Mesendoderm (in vitro differentiated cells): ENCODE data around the gene SUMF1.

ENCODE experiments used
- DNase-seq: peaks from one replicate; pipeline ENCODE4 v3.0.0; 2013
- H2AK5ac ChIP-seq: 2 replicates; pipeline ENCODE4 v1.6.1; 2013; ENCODE audit warnings: low read length, inconsistent platforms
- H2BK120ac ChIP-seq: 2 replicates; pipeline ENCODE4 v1.6.1; 2013; ENCODE audit warnings: low read depth, mild to moderate bottlenecking, low read length, moderate library complexity, mixed read lengths
- H2BK15ac ChIP-seq: replicated peaks from 2 replicates; pipeline ENCODE4 v1.6.1; 2013; ENCODE audit warnings: low read depth, mild to moderate bottlenecking, moderate library complexity
- H2BK5ac ChIP-seq: 2 replicates; pipeline ENCODE4 v1.6.1; 2013; ENCODE audit warnings: low read length, inconsistent platforms
- H3K18ac ChIP-seq: 2 replicates; pipeline ENCODE4 v1.6.1; 2013; ENCODE audit warnings: mild to moderate bottlenecking, low read length, mixed read lengths
- H3K23ac ChIP-seq: one replicate; pipeline ENCODE4 v1.6.1; 2013; ENCODE audit warnings: low read length
- H3K27ac ChIP-seq: 2 replicates; pipeline ENCODE4 v1.5.1; 2013; ENCODE audit warnings: low read depth, mild to moderate bottlenecking, inconsistent platforms, low read length, moderate library complexity
- H3K27me3 ChIP-seq: 2 replicates; pipeline ENCODE4 v1.6.1; 2013; ENCODE audit warnings: low read length, control low read depth, mild to moderate bottlenecking, inconsistent platforms; ENCODE audit not compliant: insufficient read depth, poor library complexity
- H3K36me3 ChIP-seq: 2 replicates; pipeline ENCODE4 v1.6.1; 2013; ENCODE audit warnings: low read length, inconsistent platforms; ENCODE audit not compliant: control insufficient read depth, insufficient read depth
- H3K4ac ChIP-seq: one replicate; pipeline ENCODE4 v1.6.1; 2013; ENCODE audit warnings: low read depth, mild to moderate bottlenecking, low read length, moderate library complexity
- H3K4me1 ChIP-seq: 2 replicates; pipeline ENCODE4 v1.6.1; 2013; ENCODE audit warnings: low read depth, low read length, inconsistent platforms; ENCODE audit not compliant: control insufficient read depth
- H3K4me2 ChIP-seq: 2 replicates; pipeline ENCODE4 v1.6.1; 2013; ENCODE audit warnings: low read length
- H3K4me3 ChIP-seq: 2 replicates; pipeline ENCODE4 v1.5.1; 2013; ENCODE audit warnings: mild to moderate bottlenecking, low read length
- H3K56ac ChIP-seq: one replicate; pipeline ENCODE4 v1.6.1; 2013; ENCODE audit warnings: low read length
- H3K79me1 ChIP-seq: 2 replicates; pipeline ENCODE4 v1.6.1; 2013; ENCODE audit warnings: low read length, inconsistent platforms
- H3K79me2 ChIP-seq: 2 replicates; pipeline ENCODE4 v1.6.1; 2013; ENCODE audit warnings: mild to moderate bottlenecking, low read length; ENCODE audit not compliant: control insufficient read depth, insufficient read depth
- H3K9ac ChIP-seq: 2 replicates; pipeline ENCODE4 v1.6.1; 2013; ENCODE audit warnings: low read length, inconsistent platforms
- H4K5ac ChIP-seq: one replicate; pipeline ENCODE4 v1.6.1; 2013; ENCODE audit warnings: low read length
- H4K8ac ChIP-seq: one replicate; pipeline ENCODE4 v1.6.1; 2013; ENCODE audit warnings: low read depth, mild to moderate bottlenecking, control low read depth, low read length, moderate library complexity
- WGBS: extraction: QIAGEN DNeasy Blood & Tissue Kit; methylation state at CpG from one replicate; pipeline ENCODE4 v1.1.7; 2013; ENCODE audit warnings: low lambda C conversion rate, missing lambda C conversion rate; ENCODE audit not compliant: insufficient coverage; ENCODE audit errors: extremely low coverage; 5-methylcytosine and 5-hydroxymethylcytosine counted together

The SUMF1 gene

DNA sequence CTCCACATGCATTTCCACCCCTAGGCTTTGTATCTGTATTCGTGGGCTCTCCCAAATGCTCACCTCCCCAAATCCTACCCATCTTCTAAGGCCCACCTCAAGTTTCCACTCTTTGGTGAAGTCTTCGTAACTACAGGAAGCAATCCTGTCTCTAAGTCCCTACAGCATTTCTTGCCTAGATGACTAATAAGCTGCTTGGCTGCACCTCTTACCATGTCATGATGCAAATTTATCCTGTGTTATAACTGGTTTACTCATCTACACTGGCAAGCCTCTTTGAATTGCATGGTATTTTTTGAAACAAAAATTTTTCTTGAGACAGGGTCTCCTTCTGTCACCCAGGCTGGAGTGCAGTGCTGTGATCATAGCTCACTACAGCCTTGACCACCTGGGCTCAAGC lies 90.6 kb downstream of the SUMF1 start:
- H3K27me3 ChIP-seq, result no peaks in the 10 kb centered on the region
- no peak overlapping the region for H2BK15ac ChIP-seq
- no peak overlapping the region for H3K18ac ChIP-seq
- H3K23ac ChIP-seq, result no peak overlapping the region
- H3K9ac ChIP-seq, result no peak overlapping the region
- no peak overlapping the region for H3K27ac ChIP-seq
- DNase-seq, result no peak
- H2AK5ac ChIP-seq, result no peak overlapping the region
- no peak overlapping the region for H3K4me3 ChIP-seq
- no peak overlapping the region for H4K5ac ChIP-seq
- no CpG with 5 or more reads among the region's 2 CpGs for WGBS
- no peaks in the 10 kb centered on the region for H3K36me3 ChIP-seq
- no peak overlapping the region for H4K8ac ChIP-seq
- no peak overlapping the region for H2BK5ac ChIP-seq
- H2BK120ac ChIP-seq, result no peak overlapping the region
- H3K79me2 ChIP-seq, result no peaks in the 10 kb centered on the region
- no peaks in the 10 kb centered on the region for H3K4me1 ChIP-seq
- no peak overlapping the region for H3K56ac ChIP-seq
- H3K4ac ChIP-seq, result no peak overlapping the region
- H3K4me2 ChIP-seq, result no peak overlapping the region
- H3K79me1 ChIP-seq, result no peaks in the 10 kb centered on the region

DNA sequence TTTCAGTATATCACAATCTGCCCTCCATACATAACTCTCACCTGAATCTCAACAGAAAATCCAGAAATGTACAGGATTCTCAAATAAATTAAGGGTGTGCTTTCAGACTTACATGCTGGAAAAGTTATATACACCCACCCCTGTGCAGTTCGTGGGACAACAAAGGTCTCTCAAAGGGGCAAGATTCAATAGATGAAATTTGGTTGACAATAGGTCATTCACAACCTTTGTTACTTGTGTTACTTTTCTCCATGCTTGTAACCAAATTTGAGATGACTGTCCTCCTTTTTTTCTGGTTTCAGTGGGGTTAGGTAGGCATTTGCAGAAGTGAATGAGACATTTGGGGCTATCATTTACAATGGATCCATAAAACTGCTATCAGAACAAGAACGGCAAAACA lies 91.2 kb downstream of the SUMF1 start:
- no peak overlapping the region for H3K23ac ChIP-seq
- no peak overlapping the region for H2BK5ac ChIP-seq
- H3K4me3 ChIP-seq, result no peak overlapping the region
- H3K27ac ChIP-seq, result no peak overlapping the region
- no peak overlapping the region for H4K8ac ChIP-seq
- H4K5ac ChIP-seq, result no peak overlapping the region
- H3K79me2 ChIP-seq, result no peaks in the 10 kb centered on the region
- no peak overlapping the region for H2BK120ac ChIP-seq
- no peak overlapping the region for H3K9ac ChIP-seq
- DNase-seq, result no peak
- H3K36me3 ChIP-seq, result no peaks in the 10 kb centered on the region
- H3K4me2 ChIP-seq, result no peak overlapping the region
- no peak overlapping the region for H3K18ac ChIP-seq
- no peaks in the 10 kb centered on the region for H3K27me3 ChIP-seq
- H2BK15ac ChIP-seq, result no peak overlapping the region
- no peaks in the 10 kb centered on the region for H3K4me1 ChIP-seq
- H3K56ac ChIP-seq, result no peak overlapping the region
- no peak overlapping the region for H2AK5ac ChIP-seq
- H3K4ac ChIP-seq, result no peak overlapping the region
- H3K79me1 ChIP-seq, result no peaks in the 10 kb centered on the region
- WGBS, result no CpG with 5 or more reads among the region's 2 CpGs

DNA sequence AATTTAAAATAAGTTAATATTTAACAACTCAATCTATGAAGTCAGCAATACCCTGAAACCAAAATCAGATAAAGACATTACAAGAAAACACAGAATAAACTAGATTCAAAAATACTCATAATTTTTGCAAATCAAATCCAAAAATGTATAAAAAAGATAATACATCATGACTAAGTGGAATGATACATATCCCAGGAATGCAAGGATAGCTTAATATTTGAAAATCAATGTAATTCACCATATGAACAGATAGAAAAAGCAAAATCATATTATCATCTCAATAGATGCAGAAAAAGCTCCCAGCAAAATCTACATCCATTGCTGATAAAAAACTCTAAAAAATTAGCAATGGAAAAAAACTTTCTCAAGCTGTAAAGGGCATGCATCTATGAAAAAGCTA lies 93.4 kb downstream of the SUMF1 start:
- Histone ChIP-seq H3K27ac (no peak overlapping the region), H3K56ac (no peak overlapping the region), H3K4ac (no peak overlapping the region), H3K36me3 (no peaks in the 10 kb centered on the region), H4K5ac (no peak overlapping the region), H2BK120ac (no peak overlapping the region), H3K4me2 (no peak overlapping the region), H3K4me1 (no peaks in the 10 kb centered on the region), H3K18ac (no peak overlapping the region), H2BK5ac (no peak overlapping the region), H4K8ac (no peak overlapping the region), H3K79me2 (no peaks in the 10 kb centered on the region), H3K23ac (no peak overlapping the region), H2BK15ac (no peak overlapping the region), H3K9ac (no peak overlapping the region), H3K79me1 (no peaks in the 10 kb centered on the region), H3K4me3 (no peak overlapping the region), H2AK5ac (no peak overlapping the region), H3K27me3 (no peaks in the 10 kb centered on the region)
- DNase-seq, result no peak

- WGBS, result no CpG with 5 or more reads among the region's 2 CpGs
- H3K4me3 ChIP-seq, result no peak overlapping the region
- no peak overlapping the region for H2AK5ac ChIP-seq
- no peak overlapping the region for H3K9ac ChIP-seq
- no peak overlapping the region for H3K4ac ChIP-seq
- DNase-seq, result no peak
- H2BK120ac ChIP-seq, result no peak overlapping the region
- H3K79me2 ChIP-seq, result no peaks in the 10 kb centered on the region
- no peaks in the 10 kb centered on the region for H3K79me1 ChIP-seq
- H3K36me3 ChIP-seq, result no peaks in the 10 kb centered on the region
- H3K4me2 ChIP-seq, result no peak overlapping the region
- H4K8ac ChIP-seq, result no peak overlapping the region
- H2BK15ac ChIP-seq, result no peak overlapping the region
- H3K23ac ChIP-seq, result no peak overlapping the region
- no peaks in the 10 kb centered on the region for H3K4me1 ChIP-seq
- H4K5ac ChIP-seq, result no peak overlapping the region
- no peak overlapping the region for H3K18ac ChIP-seq
- no peak overlapping the region for H3K56ac ChIP-seq
- H3K27ac ChIP-seq, result no peak overlapping the region
- no peak overlapping the region for H2BK5ac ChIP-seq
- H3K27me3 ChIP-seq, result no peaks in the 10 kb centered on the region
These were observed 104.5 kb downstream of the SUMF1 start for GRCh38 chr3:4362523-4362922.

DNA sequence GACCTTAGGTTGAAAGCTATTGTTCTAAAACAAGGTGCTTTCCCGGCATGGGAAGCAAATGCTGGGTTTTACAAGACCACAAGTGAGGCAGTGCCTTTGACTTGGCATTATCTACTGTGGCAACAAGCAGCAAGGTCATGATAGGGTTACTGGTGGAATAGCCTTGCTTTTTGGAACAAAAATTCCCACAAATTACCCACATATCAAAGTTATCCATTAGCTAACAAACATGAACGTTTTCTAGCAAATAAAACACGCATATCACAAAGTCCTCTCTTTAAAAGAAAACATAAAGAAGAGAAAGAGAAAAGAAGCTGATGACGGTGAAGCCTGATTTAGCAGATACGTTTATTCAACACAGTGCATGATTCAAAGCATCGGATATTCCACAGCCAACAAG lies 106.3 kb downstream of the SUMF1 start:
- Histone ChIP-seq H2AK5ac (no peak overlapping the region), H4K5ac (no peak overlapping the region), H4K8ac (no peak overlapping the region), H3K36me3 (no peaks in the 10 kb centered on the region), H3K9ac (no peak overlapping the region), H3K27ac (no peak overlapping the region), H3K56ac (no peak overlapping the region), H3K18ac (no peak overlapping the region), H2BK120ac (no peak overlapping the region), H3K4me2 (no peak overlapping the region), H3K4me1 (no peaks in the 10 kb centered on the region), H2BK15ac (no peak overlapping the region), H3K79me2 (no peaks in the 10 kb centered on the region), H3K4me3 (no peak overlapping the region), H3K79me1 (no peaks in the 10 kb centered on the region), H3K23ac (no peak overlapping the region), H3K27me3 (no peaks in the 10 kb centered on the region), H3K4ac (no peak overlapping the region), H2BK5ac (no peak overlapping the region)
- no peak for DNase-seq
- WGBS, result no CpG with 5 or more reads among the region's 6 CpGs

DNA sequence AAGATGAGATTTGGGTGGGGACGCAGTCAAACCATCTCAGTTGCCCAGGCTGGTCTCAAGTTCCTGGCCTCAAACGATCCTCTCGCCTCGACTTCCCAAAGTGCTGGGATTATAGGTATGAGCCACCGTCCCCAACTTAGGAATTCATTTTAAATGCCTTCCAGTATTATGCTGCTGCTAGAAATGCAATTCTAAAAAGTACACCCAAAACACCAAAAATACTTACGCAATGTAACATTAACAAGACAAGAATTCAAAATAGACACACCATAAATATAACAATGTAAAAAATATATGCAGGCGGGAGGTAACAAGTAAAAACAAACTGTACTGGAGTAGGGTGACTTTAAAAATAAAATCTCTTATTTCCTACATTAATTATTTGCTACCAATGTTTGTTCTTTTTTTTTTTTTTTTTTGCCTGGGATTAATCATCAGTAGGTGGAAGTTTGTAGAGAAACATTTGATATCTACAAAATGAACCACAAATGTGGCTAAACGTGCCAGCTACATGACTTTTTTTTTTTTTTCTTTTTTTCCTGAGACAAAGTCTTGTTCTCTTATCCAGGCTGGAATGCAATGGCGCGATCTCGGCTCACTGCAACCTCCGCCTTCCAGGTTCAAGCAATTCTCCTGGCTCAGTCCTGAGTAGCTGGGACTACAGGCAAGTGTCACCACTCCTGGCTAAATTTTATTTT lies 107.1 kb downstream of the SUMF1 start:
- Histone ChIP-seq H2BK120ac (no peak overlapping the region), H3K18ac (no peak overlapping the region), H4K5ac (no peak overlapping the region), H3K4me3 (no peak overlapping the region), H3K79me1 (no peaks in the 10 kb centered on the region), H3K23ac (no peak overlapping the region), H4K8ac (no peak overlapping the region), H3K79me2 (no peaks in the 10 kb centered on the region), H3K27me3 (no peaks in the 10 kb centered on the region), H3K4me2 (no peak overlapping the region), H3K27ac (no peak overlapping the region), H3K36me3 (no peaks in the 10 kb centered on the region), H2BK15ac (no peak overlapping the region), H3K56ac (no peak overlapping the region), H2BK5ac (no peak overlapping the region), H3K4ac (no peak overlapping the region), H3K4me1 (no peaks in the 10 kb centered on the region), H2AK5ac (no peak overlapping the region), H3K9ac (no peak overlapping the region)
- no CpG with 5 or more reads among the region's 12 CpGs for WGBS
- no peak for DNase-seq
